Embryonic facial prominence (tissue), 1 donor: ENCODE measurements around the gene SAA2.
"Not testable (repeated sequence)": the region's sequence is repeated elsewhere in the genome, so short reads cannot be mapped to it uniquely, and the experiment has no call there.

Source experiments
- DNase-seq: peaks from one replicate; pipeline ENCODE4 v3.0.0-alpha.2; 2016; ENCODE audit errors: extremely low spot score

The SAA2 gene

DNA sequence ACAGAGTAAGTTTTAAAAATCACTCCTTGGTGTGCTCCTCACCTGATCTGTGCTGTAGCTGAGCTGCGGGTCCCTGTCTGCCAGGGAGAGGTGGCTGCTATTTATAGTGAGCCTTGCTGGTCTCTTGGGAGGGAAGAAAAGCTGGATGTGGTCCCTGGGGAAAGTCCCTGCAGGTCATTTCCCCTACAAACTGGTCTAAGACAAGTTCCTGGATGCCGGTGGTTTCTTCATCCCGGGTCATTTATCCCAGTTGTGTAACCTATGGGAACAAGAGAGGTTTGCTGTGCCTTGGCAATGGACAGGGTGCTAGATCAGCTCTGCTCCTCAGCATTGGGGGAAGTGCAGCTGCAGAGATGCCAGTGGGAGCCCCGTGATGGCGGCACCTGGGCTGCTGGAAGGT lies at the start of gene SAA2:
Gene SAA2 (minus strand): TSS at position 108 of the 400 bp plus-strand sequence. CDS start 657 bp downstream, outside the sequence.
- no peak for DNase-seq

DNA sequence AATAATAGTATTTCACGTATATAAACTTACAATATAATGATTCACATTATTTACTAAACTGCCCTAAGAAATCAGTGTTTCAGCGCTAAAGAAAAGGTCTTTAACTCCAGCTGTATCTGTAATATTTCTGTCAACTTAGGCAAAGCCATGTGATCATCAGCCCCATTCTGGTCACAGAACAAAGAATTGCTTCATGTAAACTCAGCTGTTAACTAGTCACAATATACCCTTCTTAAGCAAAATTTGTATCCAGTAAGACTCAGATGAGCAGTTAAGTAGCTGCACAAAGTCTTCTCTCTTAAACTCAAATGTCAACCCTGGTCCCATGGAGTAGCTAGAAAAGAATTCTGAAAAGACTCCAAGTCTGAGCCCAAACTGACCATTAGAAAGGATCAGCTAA lies 46.8 kb upstream of the SAA2 start:
- DNase-seq: no peak

GRCh38 chr11:18294862-18295261 lies 46.4 kb upstream of the SAA2 start:
- no peak for DNase-seq

DNA sequence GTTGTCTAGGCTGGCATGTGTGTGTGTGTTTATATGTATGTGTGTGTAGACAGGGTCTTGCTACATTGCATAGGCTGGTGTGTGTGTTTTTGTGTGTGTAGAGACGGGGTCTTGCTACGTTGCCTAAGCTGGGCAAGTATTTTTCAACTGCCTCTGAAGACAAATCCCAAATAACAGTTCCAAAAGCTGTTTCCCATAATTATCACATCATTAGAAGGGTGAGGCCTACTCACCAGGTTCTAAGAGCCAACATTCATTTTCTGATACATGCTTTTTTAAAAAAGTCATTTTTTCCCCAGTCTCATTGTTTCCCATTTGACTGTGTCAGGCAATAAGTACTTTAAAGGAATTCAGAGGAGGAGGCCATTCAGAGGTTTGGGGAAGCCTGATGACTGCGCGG lies 40.4 kb upstream of the SAA2 start:
- DNase-seq: no peak

DNA sequence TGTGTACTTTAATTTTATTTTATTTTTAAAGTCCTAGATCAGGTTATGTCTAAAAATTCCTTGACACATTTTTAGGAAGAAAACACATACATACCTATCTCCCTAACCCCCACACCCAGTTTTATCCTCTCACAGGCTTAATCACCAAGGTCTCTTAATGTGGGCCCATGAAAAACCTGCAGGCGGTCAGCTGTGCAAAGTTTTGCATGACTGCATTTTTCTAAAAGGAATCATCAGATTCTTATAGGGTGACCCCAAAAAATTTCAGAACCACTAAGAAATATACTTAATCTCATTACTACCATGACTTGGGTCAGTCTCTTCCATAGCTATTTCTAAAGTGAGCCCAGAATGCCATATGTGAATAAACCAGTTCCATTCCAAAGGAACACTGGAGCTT lies 37.4 kb upstream of the SAA2 start:
- DNase-seq: no peak

DNA sequence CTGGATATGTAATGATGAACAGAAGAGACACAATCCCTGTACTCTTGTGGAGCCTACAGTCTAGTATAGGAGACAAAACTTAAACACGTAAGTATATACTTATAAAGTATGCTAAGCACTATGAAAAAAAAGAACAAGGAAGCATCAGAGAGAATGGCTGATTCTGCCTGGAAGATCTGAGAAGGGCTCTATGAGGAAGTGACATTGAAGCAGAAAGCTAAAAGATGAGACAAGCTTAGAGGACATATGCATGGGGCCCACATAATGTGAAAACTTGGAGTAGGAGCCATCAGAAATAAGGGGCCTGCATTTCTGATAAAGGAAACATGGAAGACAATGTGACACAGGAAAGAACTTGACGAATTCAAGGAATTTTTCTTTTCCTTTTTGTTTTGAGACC lies 34.2 kb upstream of the SAA2 start:
- no peak for DNase-seq

DNA sequence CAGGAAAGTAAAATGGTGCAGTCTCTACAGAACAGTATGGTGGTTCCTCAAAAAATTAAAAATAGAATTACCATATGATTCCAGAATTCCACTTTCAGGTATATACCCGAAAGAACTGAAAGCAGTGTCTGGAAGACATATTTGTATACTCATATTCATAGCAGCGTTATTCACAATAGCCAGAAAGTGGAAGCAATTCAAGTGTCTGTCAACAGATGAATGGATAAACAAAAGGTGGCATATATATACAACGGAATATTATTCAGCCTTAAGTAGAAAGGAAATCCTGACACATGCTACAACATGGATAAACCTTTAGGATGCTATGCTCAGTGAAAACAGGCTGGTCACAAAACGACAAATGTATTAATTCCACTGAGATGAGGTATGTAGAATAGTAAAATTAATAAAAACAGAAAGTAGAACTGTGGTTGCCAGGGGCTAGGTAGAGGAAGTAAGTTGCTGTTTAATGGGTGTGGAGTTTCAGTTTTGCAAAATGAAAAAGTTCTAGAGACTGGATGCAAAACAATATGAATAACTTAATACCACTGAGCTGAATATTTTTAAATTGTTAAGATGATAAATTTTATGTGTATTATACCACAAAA lies 32.1 kb upstream of the SAA2 start:
- no peak for DNase-seq

GRCh38 chr11:18277565-18278271 lies 29.2 kb upstream of the SAA2 start:
- no peak for DNase-seq

DNA sequence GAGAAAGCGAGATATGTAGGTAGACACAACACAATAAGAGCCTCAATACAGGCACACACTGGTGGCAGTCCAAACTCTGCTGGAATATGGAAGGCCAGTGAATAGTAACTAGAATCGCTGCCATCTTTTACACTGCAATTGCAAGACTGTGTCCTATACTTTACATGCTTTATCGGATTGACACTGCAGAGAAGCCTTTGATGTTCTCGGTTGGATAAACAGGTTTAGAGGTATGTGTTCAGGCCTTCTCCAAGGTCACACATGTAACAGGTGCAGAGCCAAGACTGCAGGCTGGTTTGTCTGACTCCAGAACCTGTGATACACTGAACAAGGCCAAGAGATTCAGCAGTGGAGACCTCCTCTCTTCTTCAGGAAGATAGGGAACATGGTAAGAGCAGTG lies 22.7 kb upstream of the SAA2 start:
- DNase-seq: no peak

GRCh38 chr11:18270102-18270501 lies 21.6 kb upstream of the SAA2 start:
- DNase-seq: no peak

DNA sequence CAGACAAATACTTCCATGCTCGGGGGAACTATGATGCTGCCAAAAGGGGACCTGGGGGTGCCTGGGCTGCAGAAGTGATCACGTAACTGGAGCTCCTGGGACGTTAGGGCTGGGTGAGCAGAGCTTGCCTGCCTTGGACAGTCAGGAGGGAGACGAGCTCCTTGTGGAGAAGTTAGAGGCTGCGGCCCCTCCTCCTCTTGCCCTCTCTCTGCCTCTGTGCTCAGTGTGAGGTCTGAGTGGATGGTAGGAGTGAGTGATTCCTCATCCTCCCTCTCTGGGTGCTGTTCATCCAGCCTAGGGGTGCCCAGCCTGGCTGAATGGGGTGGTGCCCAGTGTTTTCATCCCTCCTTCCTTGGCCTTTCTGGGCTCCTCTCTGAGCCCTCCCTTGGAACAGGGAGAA lies 20.8 kb upstream of the SAA2 start:
- DNase-seq: not testable (repeated sequence)

- not testable (repeated sequence) for DNase-seq
These were observed 19.1 kb upstream of the SAA2 start for GRCh38 chr11:18267335-18268133.

DNA sequence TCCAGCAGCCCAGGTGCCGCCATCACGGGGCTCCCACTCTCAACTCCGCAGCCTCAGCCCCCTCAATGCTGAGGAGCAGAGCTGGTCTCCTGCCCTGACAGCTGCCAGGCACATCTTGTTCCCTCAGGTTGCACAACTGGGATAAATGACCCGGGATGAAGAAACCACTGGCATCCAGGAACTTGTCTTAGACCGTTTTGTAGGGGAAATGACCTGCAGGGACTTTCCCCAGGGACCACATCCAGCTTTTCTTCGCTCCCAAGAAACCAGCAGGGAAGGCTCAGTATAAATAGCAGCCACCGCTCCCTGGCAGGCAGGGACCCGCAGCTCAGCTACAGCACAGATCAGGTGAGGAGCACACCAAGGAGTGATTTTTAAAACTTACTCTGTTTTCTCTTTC lies 17.5 kb upstream of the SAA2 start, which contains the start of gene SAA1:
Gene SAA1 (plus strand): TSS at position 316 of the 400 bp plus-strand sequence. CDS start 624 bp downstream, outside the sequence.
- DNase-seq: no peak

DNA sequence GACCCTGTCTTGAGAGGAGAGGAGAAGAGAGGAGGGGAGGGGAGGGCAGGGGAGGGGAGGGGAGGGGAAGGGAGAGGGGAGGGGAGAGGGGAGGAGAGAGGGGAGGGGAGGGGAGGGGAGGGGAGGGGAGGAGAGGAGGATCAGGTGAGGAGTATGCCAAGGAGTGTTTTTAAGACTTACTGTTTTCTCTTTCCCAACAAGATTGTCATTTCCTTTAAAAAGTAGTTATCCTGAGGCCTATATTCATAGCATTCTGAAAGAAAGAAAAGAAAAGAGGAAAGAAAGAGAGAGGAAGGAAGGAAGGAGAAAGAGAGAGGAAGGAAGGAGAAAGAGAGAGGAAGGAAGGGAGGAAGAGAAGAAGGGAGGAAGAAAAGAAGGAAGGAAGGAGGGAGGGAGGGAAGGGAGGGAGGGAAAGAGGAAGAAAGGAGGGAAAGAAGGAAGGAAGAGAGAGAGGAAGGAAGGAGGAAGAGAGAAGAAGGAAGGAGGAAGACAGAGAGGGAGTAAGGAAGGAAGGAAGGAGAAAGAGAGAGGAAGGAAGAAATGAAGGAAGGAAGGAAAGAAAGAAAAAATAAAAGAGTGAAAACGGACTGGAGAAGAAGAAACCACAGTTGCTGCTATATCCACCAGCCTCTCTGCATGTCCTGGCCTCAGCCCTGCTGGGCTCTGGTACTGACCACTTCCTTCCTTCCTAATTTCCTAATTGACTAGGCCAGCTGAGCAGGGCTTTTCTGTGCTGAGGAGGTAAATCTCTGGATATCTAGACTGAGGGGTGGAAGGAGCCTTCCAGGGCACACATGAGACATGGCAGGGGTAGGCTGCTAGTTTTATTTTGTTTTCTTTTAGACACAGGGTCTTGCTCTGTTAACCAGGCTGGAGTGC lies 16.4 kb upstream of the SAA2 start:
- DNase-seq: no peak

DNA sequence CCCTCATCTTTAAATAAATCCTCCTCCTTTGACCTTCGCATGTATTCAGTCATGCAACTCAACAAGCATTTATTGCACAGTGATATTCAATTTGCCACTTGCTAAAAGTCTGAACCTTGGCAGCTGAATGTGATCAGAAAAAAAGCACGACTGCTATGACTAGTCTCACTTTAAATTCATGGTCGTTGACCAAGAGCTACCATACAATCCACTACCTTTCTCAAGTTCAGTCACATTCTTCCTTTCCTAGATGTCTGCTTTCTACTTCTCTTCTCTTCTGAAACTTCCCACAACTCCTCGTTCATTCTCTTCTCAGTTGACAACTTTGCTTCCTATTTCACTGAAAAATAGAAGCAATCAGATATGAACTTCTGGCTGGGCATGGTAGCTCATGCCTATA lies 15.6 kb upstream of the SAA2 start:
- no peak for DNase-seq

GRCh38 chr11:18262681-18263350 lies 14.3 kb upstream of the SAA2 start:
- DNase-seq: not testable (repeated sequence)

DNA sequence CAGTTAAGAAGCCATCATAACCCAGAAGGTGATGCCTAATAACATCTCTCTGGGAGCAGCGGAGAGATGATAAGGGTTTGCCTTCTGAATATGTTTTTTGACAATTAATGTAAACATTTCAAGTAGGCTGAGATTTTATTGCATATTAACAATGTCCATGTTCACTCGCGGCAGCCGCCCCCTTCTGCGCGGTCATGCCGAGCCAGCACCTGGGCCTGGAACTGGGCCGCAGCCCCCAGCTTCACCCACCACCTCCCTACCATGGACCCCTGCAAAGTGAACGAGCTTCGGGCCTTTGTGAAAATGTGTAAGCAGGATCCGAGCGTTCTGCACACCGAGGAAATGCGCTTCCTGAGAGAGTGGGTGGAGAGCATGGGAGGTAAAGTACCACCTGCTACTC lies 13.3 kb upstream of the SAA2 start:
- no peak for DNase-seq

GRCh38 chr11:18259259-18259658 lies 10.8 kb upstream of the SAA2 start:
- no peak for DNase-seq

- no peak for DNase-seq
These were observed 6.4 kb upstream of the SAA2 start for GRCh38 chr11:18254781-18255361.

- no peak for DNase-seq
These were observed 5.4 kb upstream of the SAA2 start for GRCh38 chr11:18253778-18254338.
